HG03039 (cell line): ENCODE measurements around the gene DRD2.

Experiments
- ATAC-seq: cut with Tn5 transposase; IDR thresholded peaks from one replicate; pipeline ENCODE4 v1.9.1; 2021; ENCODE audit warnings: mild to moderate bottlenecking, moderate library complexity; ENCODE audit not compliant: unreplicated experiment

DRD2 gene

GRCh38 chr11:113377681-113378412 is 97.4 kb downstream of the DRD2 start:
- ATAC-seq: no peak

GRCh38 chr11:113376156-113376555 is 99.0 kb downstream of the DRD2 start:
- peak; percentile 65 for ATAC-seq

- no peak for ATAC-seq
These were observed 99.8 kb downstream of the DRD2 start for GRCh38 chr11:113375402-113375801.

- ATAC-seq: no peak
These were observed 101.1 kb downstream of the DRD2 start for GRCh38 chr11:113373981-113374560.

- ATAC-seq: no peak
These were observed 101.9 kb downstream of the DRD2 start for GRCh38 chr11:113373306-113373705.

DNA sequence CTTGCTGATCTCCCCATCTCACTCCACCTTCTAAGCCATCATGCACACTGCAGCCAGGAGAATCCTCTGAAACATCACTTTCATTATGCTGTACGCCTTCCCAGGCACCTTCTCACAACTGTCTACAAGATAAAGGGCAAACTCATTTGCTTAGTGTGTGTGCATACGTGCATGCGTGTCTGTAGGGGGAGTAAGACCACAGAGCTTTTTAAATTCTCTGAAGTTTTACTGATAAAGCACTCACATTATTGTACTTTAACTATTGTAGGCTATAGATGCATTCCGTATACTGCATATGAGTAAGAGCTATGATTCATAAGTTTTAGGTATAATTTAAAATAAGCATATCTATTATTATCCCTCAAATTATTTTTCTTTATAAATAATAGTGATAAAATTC is 102.9 kb downstream of the DRD2 start:
- ATAC-seq: no peak

- ATAC-seq: no peak
These were observed 104.6 kb downstream of the DRD2 start for GRCh38 chr11:113370634-113371033.

DNA sequence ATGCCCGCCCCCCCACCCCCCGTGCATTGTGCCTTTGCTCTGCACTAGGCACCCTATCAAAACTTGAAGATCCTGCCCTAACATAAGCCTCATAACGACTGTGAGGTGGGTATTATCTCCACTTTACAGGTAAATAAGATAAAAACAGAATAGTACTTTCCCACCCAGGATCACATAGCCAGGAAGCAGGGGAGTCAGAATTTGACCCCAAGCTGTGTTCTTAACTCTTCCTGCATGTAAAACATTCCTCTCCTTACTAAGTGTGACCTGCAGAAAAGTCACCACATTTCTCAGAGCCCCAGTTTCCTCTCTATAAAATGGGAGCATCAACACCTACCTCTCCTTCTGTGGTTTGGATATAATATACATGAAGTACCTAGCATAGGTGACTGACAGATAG is 105.8 kb downstream of the DRD2 start:
- ATAC-seq: no peak

DNA sequence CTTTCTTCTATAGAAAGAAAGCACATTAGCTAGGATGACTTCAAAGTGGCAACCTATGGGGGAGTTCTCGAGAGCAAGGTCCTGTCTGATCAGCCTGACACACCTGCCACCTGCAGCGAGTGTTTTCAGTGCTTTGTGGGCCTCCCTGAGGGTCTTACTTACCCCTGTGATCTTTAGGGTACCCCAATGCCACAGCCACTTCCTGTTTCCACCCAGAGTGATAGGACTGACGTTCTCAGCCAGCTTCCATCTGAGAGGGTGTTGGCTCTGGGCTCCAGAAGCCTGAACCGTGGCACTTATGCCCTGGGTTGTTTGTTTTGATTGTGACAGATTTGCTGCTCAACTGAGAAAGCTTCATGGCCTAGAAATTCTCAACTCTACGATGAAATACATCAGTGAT is 109.3 kb downstream of the DRD2 start:
- ATAC-seq: no peak

DNA sequence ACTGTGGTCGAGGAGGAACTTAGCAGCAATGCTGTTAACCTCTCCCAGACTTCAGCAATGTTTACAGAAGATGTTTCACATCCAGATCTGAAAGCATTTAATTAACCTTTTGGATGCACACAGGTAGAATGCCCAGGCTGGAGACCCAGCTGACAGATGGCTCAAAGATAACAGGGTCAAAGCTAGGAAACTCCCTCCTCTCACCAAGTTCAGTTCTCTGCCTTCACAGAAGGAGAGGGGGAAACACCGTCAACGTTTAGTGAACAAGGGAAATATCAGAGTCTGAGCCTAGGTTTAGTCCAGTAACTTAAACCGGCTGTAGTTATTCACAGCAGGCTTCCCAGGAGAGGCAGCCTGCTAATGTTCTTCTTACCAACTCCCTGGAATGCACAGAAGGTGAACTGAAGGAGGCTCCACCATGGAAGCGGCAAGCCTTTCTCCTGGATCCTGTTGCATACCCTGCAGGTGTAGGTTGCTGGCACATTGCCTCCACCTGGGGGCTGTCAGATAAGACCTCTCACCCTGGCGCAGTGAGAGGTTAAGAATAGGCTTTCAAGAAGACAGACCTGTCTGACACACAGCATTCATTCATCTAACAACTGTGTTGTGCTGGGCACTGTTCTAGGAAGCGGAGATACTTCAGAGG is 111.1 kb downstream of the DRD2 start:
- no peak for ATAC-seq

- no peak for ATAC-seq
These were observed 111.8 kb downstream of the DRD2 start for GRCh38 chr11:113363406-113363805.
